ENCODE data around the gene CFAP46. TPM values are rescaled to one million over a fixed set of nuclear protein-coding genes. Genes with fewer than 3 reads are reported as not detected.

CFAP46 gene
- total and polyA plus RNA-seq, 4 donors = 3.1 to 18.8 (median 7.1) TPM

DNA sequence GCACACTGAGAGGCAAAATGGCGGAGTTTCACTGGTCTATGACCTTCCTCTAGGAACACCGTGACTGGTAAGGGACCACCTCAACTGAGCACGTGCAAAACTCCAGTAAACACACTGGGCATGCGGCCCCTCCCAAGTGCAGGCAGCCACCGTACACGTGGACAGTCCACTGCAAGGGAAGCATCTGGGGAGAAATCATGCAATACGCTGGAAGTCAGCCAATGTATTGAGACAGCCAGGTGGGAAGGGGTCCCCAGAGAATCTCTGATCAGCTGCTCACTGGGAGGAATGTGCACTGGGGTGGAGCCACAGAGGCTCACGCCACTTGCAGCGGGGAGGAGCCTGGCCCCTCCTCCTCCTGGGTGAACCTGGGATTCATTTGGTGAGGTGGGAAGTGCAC is 49.3 kb downstream of the CFAP46 start:
- no peak overlapping the region for H3K27ac ChIP-seq (ENCODE audit: low read depth in 1 of 2, low read length in 1 of 2)
- TF ChIP-seq, protein P1, sequence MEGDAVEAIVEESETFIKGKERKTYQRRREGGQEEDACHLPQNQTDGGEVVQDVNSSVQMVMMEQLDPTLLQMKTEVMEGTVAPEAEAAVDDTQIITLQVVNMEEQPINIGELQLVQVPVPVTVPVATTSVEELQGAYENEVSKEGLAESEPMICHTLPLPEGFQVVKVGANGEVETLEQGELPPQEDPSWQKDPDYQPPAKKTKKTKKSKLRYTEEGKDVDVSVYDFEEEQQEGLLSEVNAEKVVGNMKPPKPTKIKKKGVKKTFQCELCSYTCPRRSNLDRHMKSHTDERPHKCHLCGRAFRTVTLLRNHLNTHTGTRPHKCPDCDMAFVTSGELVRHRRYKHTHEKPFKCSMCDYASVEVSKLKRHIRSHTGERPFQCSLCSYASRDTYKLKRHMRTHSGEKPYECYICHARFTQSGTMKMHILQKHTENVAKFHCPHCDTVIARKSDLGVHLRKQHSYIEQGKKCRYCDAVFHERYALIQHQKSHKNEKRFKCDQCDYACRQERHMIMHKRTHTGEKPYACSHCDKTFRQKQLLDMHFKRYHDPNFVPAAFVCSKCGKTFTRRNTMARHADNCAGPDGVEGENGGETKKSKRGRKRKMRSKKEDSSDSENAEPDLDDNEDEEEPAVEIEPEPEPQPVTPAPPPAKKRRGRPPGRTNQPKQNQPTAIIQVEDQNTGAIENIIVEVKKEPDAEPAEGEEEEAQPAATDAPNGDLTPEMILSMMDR (IDR thresholded peaks at IDR 0.05; ENCODE audit: control extremely low read depth, extremely low read depth) = no peak
- peaks cover 0 to 6% (median 0%) of the 10 kb centered on the region in 4 donors for H3K9me3 ChIP-seq (ENCODE audit: control insufficient read depth in 4 of 4, insufficient read depth in 3 of 4, low read length in 3 of 4)
- WGBS, 2 donors = 51 to 59% methylated on average over 9 of the region's 9 CpGs
- no peak for ATAC-seq (ENCODE audit: insufficient read depth, low FRiP score)
- no peak overlapping the region for H3K9ac ChIP-seq (ENCODE audit: insufficient read depth in 1 of 2, low read length in 2 of 2)
- peaks cover 0 to 8% (median 5%) of the 10 kb centered on the region in 3 donors for H3K27me3 ChIP-seq (ENCODE audit: control insufficient read depth in 3 of 3, insufficient read depth in 3 of 3, low read length in 2 of 3)
- no peak for DNase-seq
- H3K4me1 ChIP-seq (ENCODE audit: control insufficient read depth in 5 of 5, insufficient read depth in 5 of 5, low read length in 5 of 5) = peaks cover 0 to 6% (median 3%) of the 10 kb centered on the region in 5 donors
- H3K4me3 ChIP-seq = no peak overlapping the region
- H3K36me3 ChIP-seq (ENCODE audit: control insufficient read depth in 4 of 4, insufficient read depth in 4 of 4, low read length in 4 of 4) = no peaks in the 10 kb centered on the region

DNA sequence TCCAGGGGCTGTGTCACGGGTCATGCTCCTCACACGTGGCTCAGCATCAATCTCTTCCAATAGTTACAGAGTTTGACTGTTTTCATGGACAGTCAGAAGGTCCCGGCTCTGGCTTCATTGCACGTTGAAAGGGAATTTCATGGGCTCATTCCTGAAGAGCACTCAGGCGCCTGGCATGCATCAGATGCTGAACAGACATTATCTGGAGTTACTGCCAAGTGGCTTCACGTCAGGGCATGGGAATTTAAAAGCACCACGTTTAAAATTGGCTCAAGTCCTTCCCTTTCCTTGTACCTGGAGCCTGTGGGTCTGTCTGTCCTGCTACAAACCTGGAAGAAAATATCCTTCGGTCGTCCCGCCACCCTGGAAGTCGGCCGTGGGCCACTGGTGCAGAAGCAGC is 50.4 kb downstream of the CFAP46 start:
- H3K27me3 ChIP-seq (ENCODE audit: control insufficient read depth in 3 of 3, insufficient read depth in 3 of 3, low read length in 2 of 3) = peaks cover 0 to 8% (median 5%) of the 10 kb centered on the region in 3 donors
- no peak overlapping the region for H3K9ac ChIP-seq (ENCODE audit: insufficient read depth in 1 of 2, low read length in 2 of 2)
- H3K4me1 ChIP-seq (ENCODE audit: control insufficient read depth in 5 of 5, insufficient read depth in 5 of 5, low read length in 5 of 5) = peaks cover 0 to 6% (median 3%) of the 10 kb centered on the region in 5 donors
- ATAC-seq (ENCODE audit: insufficient read depth, low FRiP score) = no peak
- H3K27ac ChIP-seq (ENCODE audit: low read depth in 1 of 2, low read length in 1 of 2) = no peak overlapping the region
- TF ChIP-seq, protein P1 (IDR thresholded peaks at IDR 0.05; ENCODE audit: control extremely low read depth, extremely low read depth) = no peak
- H3K9me3 ChIP-seq (ENCODE audit: control insufficient read depth in 4 of 4, insufficient read depth in 3 of 4, low read length in 3 of 4) = peaks cover 0 to 6% (median 0%) of the 10 kb centered on the region in 4 donors
- WGBS, 2 donors = 57 to 74% methylated on average over 12 of the region's 12 CpGs
- DNase-seq = peak; percentile 34 to 60 (median 53)
- H3K36me3 ChIP-seq (ENCODE audit: control insufficient read depth in 4 of 4, insufficient read depth in 4 of 4, low read length in 4 of 4) = no peaks in the 10 kb centered on the region
- H3K4me3 ChIP-seq = no peak overlapping the region

DNA sequence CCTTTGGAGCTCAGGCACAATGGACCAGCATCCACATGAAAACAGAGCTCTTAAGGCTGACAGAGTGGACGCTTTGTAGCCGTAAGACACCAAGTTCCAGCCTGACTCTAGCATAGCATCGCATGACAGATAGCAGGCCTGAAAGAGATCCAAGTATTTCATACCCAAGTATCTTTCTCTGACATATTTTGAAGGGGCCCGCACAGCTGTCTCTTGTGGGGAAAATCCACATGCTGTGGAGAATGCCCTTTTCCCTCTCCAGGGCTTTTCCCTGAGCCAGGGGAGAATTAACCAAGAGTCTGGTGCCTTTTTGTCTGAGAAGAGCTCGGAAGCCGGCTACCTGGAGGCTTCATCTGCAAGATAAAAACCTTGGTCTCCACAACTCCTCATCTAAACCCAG is 51.0 kb downstream of the CFAP46 start:
- Histone ChIP-seq H3K9ac (ENCODE audit: insufficient read depth in 1 of 2, low read length in 2 of 2) (no peak overlapping the region), H3K4me3 (no peak overlapping the region), H3K27ac (ENCODE audit: low read depth in 1 of 2, low read length in 1 of 2) (no peak overlapping the region), H3K27me3 (ENCODE audit: control insufficient read depth in 3 of 3, insufficient read depth in 3 of 3, low read length in 2 of 3) (peaks cover 0 to 9% (median 8%) of the 10 kb centered on the region in 3 donors), H3K36me3 (ENCODE audit: control insufficient read depth in 4 of 4, insufficient read depth in 4 of 4, low read length in 4 of 4) (no peaks in the 10 kb centered on the region), H3K9me3 (ENCODE audit: control insufficient read depth in 4 of 4, insufficient read depth in 3 of 4, low read length in 3 of 4) (peaks cover 0 to 6% (median 0%) of the 10 kb centered on the region in 4 donors), H3K4me1 (ENCODE audit: control insufficient read depth in 5 of 5, insufficient read depth in 5 of 5, low read length in 5 of 5) (peaks cover 0 to 6% (median 3%) of the 10 kb centered on the region in 5 donors)
- TF ChIP-seq, protein P1 (IDR thresholded peaks at IDR 0.05; ENCODE audit: control extremely low read depth, extremely low read depth) = no peak
- DNase-seq (peak in 2 of 3 donors; percentile 14 to 47), ATAC-seq (ENCODE audit: insufficient read depth, low FRiP score) (no peak)
- WGBS, 2 donors = 79 to 90% methylated on average over 6 of the region's 6 CpGs

DNA sequence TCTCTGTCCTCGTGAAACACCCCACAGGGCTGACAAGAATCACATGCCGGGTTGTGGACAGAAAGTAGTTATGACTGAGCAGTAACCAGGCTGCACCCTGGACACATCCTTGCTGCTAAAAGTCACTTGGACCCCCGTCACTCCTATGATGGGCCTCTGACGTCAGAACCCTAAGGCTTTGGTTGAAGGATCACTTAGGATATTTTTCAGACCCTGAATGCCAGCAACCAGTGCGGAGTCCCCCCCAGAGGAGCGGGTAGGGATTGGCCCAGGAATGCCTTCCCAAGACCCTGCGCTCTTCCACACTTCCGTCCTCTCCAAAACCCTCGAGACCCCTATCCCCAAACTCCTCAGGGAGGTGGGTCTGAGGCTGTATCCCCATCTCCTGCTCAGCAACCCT is 52.1 kb downstream of the CFAP46 start:
- peaks cover 0 to 4% (median 0%) of the 10 kb centered on the region in 4 donors for H3K9me3 ChIP-seq (ENCODE audit: control insufficient read depth in 4 of 4, insufficient read depth in 3 of 4, low read length in 3 of 4)
- ATAC-seq (ENCODE audit: insufficient read depth, low FRiP score) = no peak
- WGBS, 2 donors = 70 to 74% methylated on average over 9 of the region's 9 CpGs
- H3K27me3 ChIP-seq (ENCODE audit: control insufficient read depth in 3 of 3, insufficient read depth in 3 of 3, low read length in 2 of 3) = peaks cover 0 to 13% (median 8%) of the 10 kb centered on the region in 3 donors
- H3K9ac ChIP-seq (ENCODE audit: insufficient read depth in 1 of 2, low read length in 2 of 2) = no peak overlapping the region
- peak in 1 of 3 donors; percentile 7 for DNase-seq
- peaks cover 0 to 6% (median 3%) of the 10 kb centered on the region in 5 donors for H3K4me1 ChIP-seq (ENCODE audit: control insufficient read depth in 5 of 5, insufficient read depth in 5 of 5, low read length in 5 of 5)
- no peak overlapping the region for H3K4me3 ChIP-seq
- H3K27ac ChIP-seq (ENCODE audit: low read depth in 1 of 2, low read length in 1 of 2) = no peak overlapping the region
- TF ChIP-seq, protein P1 (IDR thresholded peaks at IDR 0.05; ENCODE audit: control extremely low read depth, extremely low read depth) = no peak
- H3K36me3 ChIP-seq (ENCODE audit: control insufficient read depth in 4 of 4, insufficient read depth in 4 of 4, low read length in 4 of 4) = no peaks in the 10 kb centered on the region

Measured in lung (tissue), 12 donors.